ENCODE measurements around the gene L3MBTL4. TPM values are rescaled to one million over a fixed set of nuclear protein-coding genes. Genes with fewer than 3 reads are reported as not detected.
A peak's percentile ranks its signal among the peaks of the same experiment; 100 is the strongest.

L3MBTL4 gene
- total and polyA plus RNA-seq, 8 donors, result 2.5 to 15.1 (median 6.4) TPM

DNA sequence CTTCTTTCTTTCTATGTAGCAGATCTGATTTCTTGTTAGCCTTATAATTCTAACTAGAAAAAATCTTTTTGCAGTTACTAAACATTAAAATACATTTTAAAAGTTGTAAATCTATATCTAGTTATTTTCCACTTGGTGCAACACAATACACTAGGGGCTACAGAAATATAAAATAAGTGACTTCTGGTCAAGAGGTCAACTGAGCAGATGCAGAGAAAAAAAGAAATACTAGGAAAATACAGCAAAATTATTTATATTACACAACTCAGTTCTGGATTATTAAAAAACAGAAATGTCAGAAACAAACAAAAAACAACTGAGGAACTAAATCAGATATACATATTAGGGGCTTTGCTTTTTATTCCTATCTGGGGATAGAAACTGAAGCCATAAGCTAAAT, 83.9 kb downstream of the L3MBTL4 start:
- no peak overlapping the region for H3K4me3 ChIP-seq
- peaks cover 0 to 8% (median 4%) of the 10 kb centered on the region in 3 donors for H3K4me1 ChIP-seq
- DNase-seq, result no peak
- H3K9me3 ChIP-seq, result no peaks in the 10 kb centered on the region
- intact Hi-C loops (cut with DNase I), result no loop called here
- H3K36me3 ChIP-seq, result no peaks in the 10 kb centered on the region
- no peak for ATAC-seq
- H3K27ac ChIP-seq, result no peak overlapping the region
- no peak for FAIRE-seq
- no peaks in the 10 kb centered on the region for H3K27me3 ChIP-seq
- no peak for TF ChIP-seq CTCF (IDR thresholded peaks at IDR 0.05)

DNA sequence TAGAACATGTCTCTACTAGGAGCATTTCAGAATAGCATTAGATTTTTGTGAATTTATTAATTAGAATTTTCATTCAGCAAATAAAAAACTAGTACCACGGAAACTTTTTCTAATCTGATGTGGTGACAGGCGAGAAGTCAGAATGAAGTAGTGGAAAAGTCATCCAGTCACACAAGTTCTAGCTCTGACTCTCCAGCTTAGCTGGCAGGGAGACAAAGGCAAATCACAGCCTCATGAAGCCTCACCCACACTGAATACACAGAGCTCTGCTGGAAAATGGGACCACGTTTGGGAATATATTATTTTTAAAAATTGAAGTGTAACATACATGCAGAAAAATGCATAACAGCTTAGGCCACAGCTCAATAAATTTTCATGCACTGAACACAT, 86.1 kb downstream of the L3MBTL4 start:
- DNase-seq, result peak in 2 of 6 donors; percentile 31 to 70
- FAIRE-seq, result no peak
- Histone ChIP-seq H3K36me3 (no peaks in the 10 kb centered on the region), H3K27me3 (no peaks in the 10 kb centered on the region), H3K9me3 (no peaks in the 10 kb centered on the region), H3K4me3 (no peak overlapping the region), H3K27ac (peak overlapping the region in 2 of 4 donors; percentile 51 to 55), H3K4me1 (peaks cover 0 to 8% (median 4%) of the 10 kb centered on the region in 3 donors)
- intact Hi-C loops (cut with DNase I), result no loop called here
- ATAC-seq, result peak; percentile 88 to 95 (median 91)
- no peak for TF ChIP-seq CTCF (IDR thresholded peaks at IDR 0.05)
- WGBS, 2 donors, result 8 to 10% methylated on average over 3 of the region's 3 CpGs

DNA sequence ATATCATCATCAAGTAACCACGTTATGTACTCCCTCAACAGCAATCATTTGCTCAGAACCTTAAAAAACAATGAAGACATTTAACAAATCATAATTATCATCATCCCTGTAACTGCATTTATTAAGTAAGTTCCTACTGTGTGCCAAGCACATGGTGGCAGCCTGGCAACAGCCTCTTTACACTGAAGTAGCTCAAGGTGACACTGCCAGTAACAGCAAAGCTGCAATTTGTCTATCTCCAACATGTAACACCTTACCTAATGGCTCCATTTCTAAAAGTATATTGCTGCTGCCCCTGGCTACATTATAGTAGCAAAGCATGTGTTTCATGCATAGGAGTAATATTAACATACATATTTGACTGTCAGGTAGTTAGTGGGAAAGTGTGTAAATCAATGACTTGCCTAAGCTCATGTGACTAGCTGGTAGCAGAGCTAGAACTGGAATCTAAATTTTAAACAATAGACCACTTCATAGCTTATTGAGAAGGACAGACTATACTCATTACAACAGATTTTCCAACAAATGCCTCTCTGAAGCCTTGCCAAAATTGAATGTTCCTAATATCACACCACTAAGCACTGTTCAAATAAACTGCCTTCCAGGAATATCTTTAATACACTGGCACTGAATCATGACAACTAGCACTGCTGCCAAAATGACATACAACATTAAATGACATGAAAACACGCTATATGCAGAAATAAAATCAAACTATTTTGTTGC, 86.7 kb downstream of the L3MBTL4 start:
- Histone ChIP-seq H3K27ac (peak overlapping the region in 2 of 4 donors; percentile 51 to 55), H3K4me3 (no peak overlapping the region), H3K9me3 (no peaks in the 10 kb centered on the region), H3K27me3 (no peaks in the 10 kb centered on the region), H3K4me1 (peaks cover 0 to 8% (median 4%) of the 10 kb centered on the region in 3 donors), H3K36me3 (no peaks in the 10 kb centered on the region)
- DNase-seq, result peak in 1 of 6 donors; percentile 13
- peak; percentile 90 to 95 (median 92) for ATAC-seq
- intact Hi-C loops (cut with DNase I), result no loop called here
- TF ChIP-seq CTCF (IDR thresholded peaks at IDR 0.05), result no peak
- FAIRE-seq, result no peak
- WGBS, 2 donors, result 43 to 47% methylated on average over 2 of the region's 2 CpGs

GRCh38 chr18:6327485-6327884, 87.2 kb downstream of the L3MBTL4 start:
- H3K27me3 ChIP-seq, result no peaks in the 10 kb centered on the region
- H3K4me3 ChIP-seq, result no peak overlapping the region
- intact Hi-C loops (cut with DNase I), result no loop called here
- no peaks in the 10 kb centered on the region for H3K36me3 ChIP-seq
- 71 to 73% methylated on average over 4 of the region's 4 CpGs for WGBS, 2 donors
- ATAC-seq (no peak), DNase-seq (no peak), FAIRE-seq (no peak)
- H3K4me1 ChIP-seq, result peaks cover 0 to 8% (median 4%) of the 10 kb centered on the region in 3 donors
- H3K27ac ChIP-seq, result peak overlapping the region in 1 of 4 donors; percentile 55
- H3K9me3 ChIP-seq, result no peaks in the 10 kb centered on the region
- TF ChIP-seq CTCF (IDR thresholded peaks at IDR 0.05), result no peak

- ATAC-seq (no peak), DNase-seq (no peak), FAIRE-seq (no peak)
- WGBS, 2 donors, result 84 to 91% methylated on average over 2 of the region's 2 CpGs
- Histone ChIP-seq H3K27me3 (no peaks in the 10 kb centered on the region), H3K4me3 (no peak overlapping the region), H3K36me3 (no peaks in the 10 kb centered on the region), H3K27ac (no peak overlapping the region), H3K4me1 (peaks cover 0 to 8% (median 4%) of the 10 kb centered on the region in 3 donors), H3K9me3 (no peaks in the 10 kb centered on the region)
- TF ChIP-seq CTCF (IDR thresholded peaks at IDR 0.05), result no peak
- intact Hi-C loops (cut with DNase I), result no loop called here
Observed at GRCh38 chr18:6326566-6326965, 88.1 kb downstream of the L3MBTL4 start.
